HCT116 (cell line): ENCODE results near the gene SGMS2. TPM values are rescaled to one million over a fixed set of nuclear protein-coding genes. Genes with fewer than 3 reads are reported as not detected.

Source experiments
- ATAC-seq: fragments of 200-7000 bp; cut with Tn5 transposase; 2 replicates; pipeline ENCODE4 v1.9.1; 2020; ENCODE audit warnings: mild to moderate bottlenecking, moderate library complexity
- BruUV-seq: library from RNA; stranded (reverse); fragments of 400-500 nt; replicated peaks from 2 replicates; lab custom pipeline; 2021; lab: Mats Ljungman, UMichigan
- CTCF ChIA-PET: fragments of 300-600 bp; sonication (Branson Sonifier 250); formaldehyde crosslinking; loops from one replicate; lab custom pipeline; 2021; ENCODE audit warnings: antibody characterized with exemption; lab: Charles Lee
- POLR2A ChIA-PET: fragments of 300-600, 350-600 bp; sonication (Branson Sonifier 250); formaldehyde crosslinking; loops from one replicate; lab custom pipeline; 2021; ENCODE audit warnings: antibody characterized with exemption; lab: Charles Lee
- RAD21 ChIA-PET, 2 experiments: fragments of 300-600 bp; sonication (Branson Sonifier 250); formaldehyde crosslinking; loops; one replicate each; lab custom pipeline; 2023; ENCODE audit warnings: low total read pairs in 2 of 2; ENCODE audit not compliant: uncharacterized antibody in 2 of 2, unreplicated experiment in 2 of 2, low non-redundant PET in 1 of 2; lab: Charles Lee
- DNase-seq: peaks from one replicate; pipeline ENCODE4 v3.0.0-alpha.2; 2010; ENCODE audit warnings: low read depth, low spot score
- H2AFZ ChIP-seq: fragments of 200-600 bp; shearing (Covaris generic), sonication (generic); 2 replicates; pipeline ENCODE4 v1.6.1; 2017; ENCODE audit warnings: low read depth, mixed run types, mixed read lengths, antibody characterized with exemption, low read length; ENCODE audit not compliant: poor library complexity, severe bottlenecking
- H3K27ac ChIP-seq: 2 replicates; pipeline ENCODE4 v1.5.1; 2012; ENCODE audit warnings: low read depth, low read length
- H3K27me3 ChIP-seq: fragments of 200-600 bp; sonication (generic); 2 replicates; pipeline ENCODE4 v1.6.1; 2016; ENCODE audit warnings: mixed run types, low read length, mixed read lengths; ENCODE audit not compliant: insufficient read depth
- H3K36me3 ChIP-seq, 2 experiments: fragments of 200-500 bp in 1 of 2; fragments of 200-600 bp in 1 of 2; sonication (Bioruptor generic) in 1 of 2; sonication (generic) in 1 of 2; 2 replicates each; pipeline versions ENCODE4 v1.5.1 to v1.6.1; 2014 to 2016; ENCODE audit warnings: low read length in 2 of 2, inconsistent platforms in 1 of 2, mixed read lengths in 1 of 2, mixed run types in 1 of 2; ENCODE audit not compliant: insufficient read depth in 2 of 2, control insufficient read depth in 1 of 2
- H3K4me1 ChIP-seq, 2 experiments: fragments of 200-600 bp in 1 of 2; sonication (generic) in 1 of 2; 2 replicates each; pipeline versions ENCODE4 v1.5.1 to v1.6.1; 2012 to 2017; ENCODE audit warnings: low read length in 2 of 2, inconsistent platforms in 1 of 2, mild to moderate bottlenecking in 1 of 2, mixed read lengths in 1 of 2, mixed run types in 1 of 2, moderate library complexity in 1 of 2; ENCODE audit not compliant: insufficient read depth in 2 of 2, control insufficient read depth in 1 of 2
- H3K4me2 ChIP-seq: fragments of 200-600 bp; sonication (generic); 2 replicates; pipeline ENCODE4 v1.6.1; 2017; ENCODE audit warnings: mixed run types, low read length, mixed read lengths
- H3K4me3 ChIP-seq, 2 experiments: fragments of 200-600 bp in 1 of 2; sonication (generic) in 1 of 2; replicated peaks in 1 of 2; 2 replicates each; pipeline ENCODE4 v1.5.1; 2011 to 2016; ENCODE audit warnings: low read length in 2 of 2, control low read depth in 1 of 2, low read depth in 1 of 2, mild to moderate bottlenecking in 1 of 2, mixed read lengths in 1 of 2, mixed run types in 1 of 2
- H3K79me2 ChIP-seq: fragments of 200-600 bp; sonication (generic); 2 replicates; pipeline ENCODE4 v1.6.1; 2017; ENCODE audit warnings: mild to moderate bottlenecking, mixed run types, low read length, moderate library complexity, mixed read lengths; ENCODE audit not compliant: insufficient read depth
- H3K9ac ChIP-seq: fragments of 200-600 bp; sonication (generic); 2 replicates; pipeline ENCODE4 v1.6.1; 2016; ENCODE audit warnings: low read length, mixed read lengths
- H3K9me2 ChIP-seq: fragments of 200-600 bp; sonication (generic), shearing (Covaris generic); 2 replicates; pipeline ENCODE4 v1.6.1; 2017; ENCODE audit warnings: mixed run types, mild to moderate bottlenecking, moderate library complexity; ENCODE audit not compliant: insufficient read depth
- H3K9me3 ChIP-seq, 2 experiments: fragments of 200-500 bp in 1 of 2; fragments of 200-600 bp in 1 of 2; sonication (Bioruptor generic) in 1 of 2; sonication (generic) in 1 of 2; 2 replicates each; pipeline ENCODE4 v1.6.1; 2014 to 2017; ENCODE audit warnings: low read length in 2 of 2, mixed read lengths in 2 of 2, inconsistent platforms in 1 of 2, low read depth in 1 of 2, mild to moderate bottlenecking in 1 of 2, mixed run types in 1 of 2, moderate library complexity in 1 of 2; ENCODE audit not compliant: control insufficient read depth in 1 of 2, insufficient read depth in 1 of 2
- H4K20me1 ChIP-seq: fragments of 200-600 bp; sonication (generic), shearing (Covaris generic); 2 replicates; pipeline ENCODE4 v1.6.1; 2017; ENCODE audit warnings: mixed run types, mild to moderate bottlenecking, moderate library complexity; ENCODE audit not compliant: insufficient read depth
- EZH2 ChIP-seq: fragments of 200-600 bp; sonication (generic); IDR thresholded peaks from 2 replicates; pipeline ENCODE4 v1.6.1; 2017; ENCODE audit warnings: antibody characterized with exemption, mixed run types
- RAD21 ChIP-seq: IDR thresholded peaks from 2 replicates; pipeline ENCODE4 v1.6.1; 2012; ENCODE audit warnings: low read depth, mild to moderate bottlenecking
- SP1 ChIP-seq: IDR thresholded peaks from 2 replicates; pipeline ENCODE4 v1.6.1; 2012; ENCODE audit warnings: low read depth
- SRF ChIP-seq: IDR thresholded peaks from 2 replicates; pipeline ENCODE4 v1.6.1; 2012; ENCODE audit warnings: low read depth
- TCF7L2 ChIP-seq: IDR thresholded peaks from 2 replicates; pipeline ENCODE4 v1.7.0; 2011; ENCODE audit warnings: borderline replicate concordance, inconsistent platforms; ENCODE audit not compliant: insufficient read depth, insufficient read length; ENCODE audit errors: extremely low read depth
- ZBTB33 ChIP-seq: IDR thresholded peaks from 2 replicates; pipeline ENCODE4 v1.6.1; 2011; ENCODE audit warnings: mild to moderate bottlenecking, low read length, moderate library complexity; ENCODE audit not compliant: insufficient replicate concordance; ENCODE audit errors: extremely low read depth
- ZFX ChIP-seq: fragments of 450-650 bp; IDR thresholded peaks from 2 replicates; pipeline ENCODE4 v1.6.1; 2017
- intact Hi-C: fragments of 100-400 bp; cut with micrococcal nuclease; formaldehyde crosslinking; loops from 2 replicates; pipeline ENCODE4 v1.10.0; 2022
- total RNA-seq: library from RNA; stranded (reverse); gene quantifications from one replicate; pipeline ENCODE4 v1.2.1, GENCODE V29; 2021; ENCODE audit not compliant: unreplicated experiment
- TF ChIP-seq, protein P1 (sequence below): IDR thresholded peaks from 2 replicates; pipeline ENCODE4 v1.6.1; 2012

SGMS2 gene
- total RNA-seq, 1 experiment from 2014 or later, result 36.6 TPM

GRCh38 chr4:107804956-107805355 lies 19.8 kb upstream of the SGMS2 start (continued):
- TF ChIP-seq SP1 (no peak), TCF7L2 (no peak), EZH2 (no peak)
- TF ChIP-seq, protein P1, sequence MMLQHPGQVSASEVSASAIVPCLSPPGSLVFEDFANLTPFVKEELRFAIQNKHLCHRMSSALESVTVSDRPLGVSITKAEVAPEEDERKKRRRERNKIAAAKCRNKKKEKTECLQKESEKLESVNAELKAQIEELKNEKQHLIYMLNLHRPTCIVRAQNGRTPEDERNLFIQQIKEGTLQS, result no peak
- TF ChIP-seq, all 23 proteins: peak for 0

GRCh38 chr4:107806196-107806595 lies 18.5 kb upstream of the SGMS2 start:
- Histone ChIP-seq H3K9me3 (no peaks in the 10 kb centered on the region), H3K79me2 (no peaks in the 10 kb centered on the region), H3K27me3 (no peaks in the 10 kb centered on the region), H2AFZ (no peak overlapping the region), H3K9me2 (no peaks in the 10 kb centered on the region), H3K4me3 (no peak overlapping the region), H3K36me3 (no peaks in the 10 kb centered on the region), H3K27ac (no peak overlapping the region), H3K4me1 (peaks cover 0 to 7% of the 10 kb centered on the region in 2 experiments; a peak in 2 of 4 replicates), H3K9ac (no peak overlapping the region), H4K20me1 (no peaks in the 10 kb centered on the region), H3K4me2 (no peak overlapping the region)
- no peak for DNase-seq
- no TSS peak for BruUV-seq
- CTCF ChIA-PET, result no interaction called here
- intact Hi-C loops, result no loop called here
- ATAC-seq, result no peak
- RAD21 ChIA-PET, result no interaction called here
- POLR2A ChIA-PET, result no interaction called here
- TF ChIP-seq SRF, result no peak
- no peak for TF ChIP-seq ZFX
- no peak for TF ChIP-seq ZBTB33
- TF ChIP-seq RAD21, result no peak
- no peak for TF ChIP-seq EZH2
